DOHH2 (cell line): ENCODE measurements around the gene FCGR1A.
"Not testable (repeated sequence)": the region's sequence is repeated elsewhere in the genome, so short reads cannot be mapped to it uniquely, and the experiment has no call there.

Experiments used
- H3F3A ChIP-seq: fragments of 200-600 bp; sonication (generic), shearing (Covaris generic); 2 replicates; pipeline ENCODE4 v1.6.0; 2016; ENCODE audit warnings: antibody characterized with exemption, mild to moderate bottlenecking; ENCODE audit not compliant: control insufficient read depth, insufficient read depth
- H3K27ac ChIP-seq: fragments of 200-600 bp; sonication (generic); 2 replicates; pipeline ENCODE4 v1.5.1; 2014; ENCODE audit warnings: low read depth, mild to moderate bottlenecking, low read length, moderate library complexity
- H3K27me3 ChIP-seq: fragments of 200-600 bp; sonication (generic); 2 replicates; pipeline ENCODE4 v1.6.1; 2014; ENCODE audit warnings: mild to moderate bottlenecking, low read length, mixed read lengths; ENCODE audit not compliant: control insufficient read depth
- H3K36me3 ChIP-seq: fragments of 200-600 bp; sonication (generic); 2 replicates; pipeline ENCODE4 v1.6.1; 2014; ENCODE audit warnings: mild to moderate bottlenecking, low read length, moderate library complexity, mixed read lengths; ENCODE audit not compliant: control insufficient read depth
- H3K4me1 ChIP-seq: fragments of 200-600 bp; sonication (generic); 2 replicates; pipeline ENCODE4 v1.6.1; 2014; ENCODE audit warnings: mild to moderate bottlenecking, low read length, mixed read lengths; ENCODE audit not compliant: control insufficient read depth
- H3K4me2 ChIP-seq: fragments of 200-600 bp; sonication (generic); 2 replicates; pipeline ENCODE4 v1.6.0; 2014; ENCODE audit warnings: mild to moderate bottlenecking, low read length, moderate library complexity
- H3K4me3 ChIP-seq: fragments of 200-600 bp; sonication (generic); 2 replicates; pipeline ENCODE4 v1.5.1; 2014; ENCODE audit warnings: mild to moderate bottlenecking, low read length, mixed read lengths
- H3K79me2 ChIP-seq: fragments of 200-600 bp; sonication (generic); 2 replicates; pipeline ENCODE4 v1.6.1; 2014; ENCODE audit warnings: mild to moderate bottlenecking, low read length, mixed read lengths; ENCODE audit not compliant: control insufficient read depth
- H3K9me2 ChIP-seq: fragments of 200-600 bp; sonication (generic); replicated peaks from 2 replicates; pipeline ENCODE4 v1.6.1; 2014; ENCODE audit warnings: mild to moderate bottlenecking, low read length, mixed read lengths; ENCODE audit not compliant: control insufficient read depth
- H3K9me3 ChIP-seq: fragments of 200-600 bp; sonication (generic); 2 replicates; pipeline ENCODE4 v1.6.1; 2014; ENCODE audit warnings: antibody characterized with exemption, low read length, mixed read lengths; ENCODE audit not compliant: control insufficient read depth, insufficient read depth
- H4K20me1 ChIP-seq: fragments of 200-600 bp; sonication (generic); 2 replicates; pipeline ENCODE4 v1.6.0; 2014; ENCODE audit warnings: low read depth, mild to moderate bottlenecking, antibody characterized with exemption, low read length, moderate library complexity; ENCODE audit not compliant: control insufficient read depth, insufficient read depth
- CTCF ChIP-seq: fragments of 200-600 bp; sonication (generic); IDR thresholded peaks from one replicate; pipeline ENCODE4 v1.5.1; 2014; ENCODE audit warnings: antibody characterized with exemption, mild to moderate bottlenecking, low read depth, low read length; ENCODE audit not compliant: poor library complexity, severe bottlenecking

Gene FCGR1A

DNA sequence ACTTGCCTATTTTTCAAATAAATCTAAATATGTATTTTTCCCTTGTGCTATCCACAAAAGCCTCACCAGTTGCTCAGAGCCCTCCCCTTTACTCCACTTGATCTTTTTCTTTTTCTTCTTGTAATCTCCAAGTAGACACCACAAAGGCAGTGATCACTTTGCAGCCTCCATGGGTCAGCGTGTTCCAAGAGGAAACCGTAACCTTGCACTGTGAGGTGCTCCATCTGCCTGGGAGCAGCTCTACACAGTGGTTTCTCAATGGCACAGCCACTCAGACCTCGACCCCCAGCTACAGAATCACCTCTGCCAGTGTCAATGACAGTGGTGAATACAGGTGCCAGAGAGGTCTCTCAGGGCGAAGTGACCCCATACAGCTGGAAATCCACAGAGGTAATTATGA, 1.4 kb downstream of the FCGR1A start:
- H3K4me2 ChIP-seq, H3K36me3 ChIP-seq, H3K9me2 ChIP-seq, H3K4me1 ChIP-seq, H3K27ac ChIP-seq, H3K9me3 ChIP-seq, H3K27me3 ChIP-seq, H3K4me3 ChIP-seq, H3K79me2 ChIP-seq, H4K20me1 ChIP-seq, H3F3A ChIP-seq: not testable (repeated sequence)

GRCh38 chr1:149787688-149788451, 5.4 kb downstream of the FCGR1A start:
- not testable (repeated sequence) for H3K27me3 ChIP-seq, H4K20me1 ChIP-seq, H3K4me1 ChIP-seq, H3K4me3 ChIP-seq, H3K9me2 ChIP-seq, H3K79me2 ChIP-seq, H3K4me2 ChIP-seq, H3K27ac ChIP-seq, H3K9me3 ChIP-seq, H3K36me3 ChIP-seq, H3F3A ChIP-seq

DNA sequence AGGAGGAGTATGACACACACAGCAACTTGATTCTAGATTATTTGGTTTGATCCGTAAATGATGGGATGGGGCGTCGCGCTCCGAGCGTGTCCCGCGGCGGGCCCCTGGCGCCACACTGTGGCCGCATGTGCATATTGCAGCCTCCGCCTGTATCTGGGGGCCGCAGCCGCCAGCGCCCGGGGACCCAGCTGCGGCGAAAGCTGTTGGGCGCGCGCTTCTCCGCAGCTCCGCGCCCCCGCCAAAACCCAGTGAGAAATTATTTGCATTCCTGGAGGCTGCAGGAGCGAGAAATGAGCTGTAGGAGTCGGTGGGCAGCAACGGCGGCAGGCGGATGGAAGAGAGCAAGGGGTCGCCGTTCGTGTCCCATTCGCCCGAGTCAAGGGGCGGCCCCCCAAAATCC, 10.0 kb downstream of the FCGR1A start:
- H3K36me3 ChIP-seq, H3K79me2 ChIP-seq, H3K4me1 ChIP-seq, H3K27ac ChIP-seq, H3K9me2 ChIP-seq, H3K27me3 ChIP-seq, H3K9me3 ChIP-seq, H4K20me1 ChIP-seq, H3F3A ChIP-seq: not testable (repeated sequence)
- Histone ChIP-seq H3K4me3 (peak overlapping the region; percentile 64), H3K4me2 (peak overlapping the region; percentile 47)
- TF ChIP-seq CTCF: peak; percentile 45

GRCh38 chr1:149792912-149793515, 10.5 kb downstream of the FCGR1A start:
- H3K79me2 ChIP-seq, H3K27me3 ChIP-seq, H3K27ac ChIP-seq, H3F3A ChIP-seq, H3K9me3 ChIP-seq, H3K36me3 ChIP-seq, H4K20me1 ChIP-seq, H3K9me2 ChIP-seq, H3K4me1 ChIP-seq: not testable (repeated sequence)
- H3K4me3 ChIP-seq: peak overlapping the region; percentile 64
- peak; percentile 41 for TF ChIP-seq CTCF
- H3K4me2 ChIP-seq: peak overlapping the region; percentile 47

DNA sequence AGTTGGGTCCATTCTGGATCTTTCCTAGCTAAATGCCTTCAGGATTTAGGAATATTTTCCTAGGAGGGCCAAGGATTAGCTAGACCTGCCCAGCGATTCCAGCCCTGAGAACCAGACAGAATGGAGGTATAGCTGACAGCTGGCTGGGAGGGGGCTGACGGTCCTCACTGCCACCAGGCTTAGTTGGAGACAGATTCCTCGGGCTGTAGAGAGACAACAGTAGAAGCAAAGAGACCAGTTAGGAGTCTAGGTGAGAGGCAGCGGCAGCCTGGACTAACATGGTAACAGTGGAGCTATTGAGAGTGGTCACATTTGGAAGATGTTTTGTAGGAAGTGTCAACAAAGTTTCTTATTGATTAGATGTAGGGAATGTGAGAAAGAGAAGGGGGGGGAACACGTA, 11.4 kb downstream of the FCGR1A start:
- H3K4me2 ChIP-seq: not testable (repeated sequence)

DNA sequence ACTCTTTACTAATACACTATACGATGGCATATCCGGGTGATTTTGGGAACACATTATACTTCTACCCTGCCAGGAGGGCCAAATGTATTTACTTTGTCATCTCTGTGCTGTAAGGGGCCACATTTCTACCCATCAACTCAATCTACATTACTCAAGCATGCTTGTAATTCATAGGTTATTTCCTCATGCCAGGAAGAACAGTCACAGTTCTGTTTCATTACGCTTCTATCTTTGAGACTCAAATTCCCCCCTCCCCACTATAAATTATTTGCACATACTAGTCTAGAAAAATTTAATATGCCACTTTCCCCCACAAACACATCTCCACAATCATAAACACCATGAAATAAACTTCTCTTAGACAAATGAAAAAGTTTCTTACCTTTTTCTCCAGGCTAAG, 19.1 kb downstream of the FCGR1A start:
- not testable (repeated sequence) for H3K4me2 ChIP-seq, H3K4me3 ChIP-seq, H3K9me2 ChIP-seq, H3K36me3 ChIP-seq, H3K27me3 ChIP-seq, H4K20me1 ChIP-seq, H3K27ac ChIP-seq, H3F3A ChIP-seq, H3K4me1 ChIP-seq, H3K9me3 ChIP-seq, H3K79me2 ChIP-seq

More for the DNA sequence above, 11.4 kb downstream of the FCGR1A start:
- not testable (repeated sequence) for H4K20me1 ChIP-seq, H3F3A ChIP-seq, H3K27me3 ChIP-seq, H3K27ac ChIP-seq, H3K4me3 ChIP-seq, H3K9me3 ChIP-seq, H3K79me2 ChIP-seq, H3K9me2 ChIP-seq, H3K4me1 ChIP-seq, H3K36me3 ChIP-seq
